Adrenal gland (tissue), 12 donors: Measurements from ENCODE around the gene ANXA4. TPM values are rescaled to one million over a fixed set of nuclear protein-coding genes. Genes with fewer than 3 reads are reported as not detected.

Experiments used
- DNase-seq, 7 donors: peaks; one replicate each; pipeline ENCODE4 v3.0.0-alpha.2; 2019 to 2020
- H3K27ac ChIP-seq, 5 donors: fragments of 200-600 bp; sonication (generic) in 4 of 5; 1 replicate in 3 of 5; 2 replicates in 2 of 5; pipeline versions ENCODE4 v1.5.1 to v1.8.0; 2016 to 2020; ENCODE audit warnings: mild to moderate bottlenecking in 1 of 5
- H3K27me3 ChIP-seq: fragments of 200-600 bp; 2 replicates; pipeline ENCODE4 v1.8.0; 2021
- H3K36me3 ChIP-seq, 2 donors: fragments of 200-600 bp; replicated peaks in 1 of 2; 1 replicate in 1 of 2; 2 replicates in 1 of 2; pipeline versions ENCODE4 v1.5.1 to v1.8.0; 2018 to 2022
- H3K4me1 ChIP-seq, 2 donors: fragments of 200-600 bp; replicated peaks in 1 of 2; 1 replicate in 1 of 2; 2 replicates in 1 of 2; pipeline versions ENCODE4 v1.5.1 to v1.8.0; 2018 to 2021
- H3K4me3 ChIP-seq, 4 donors: fragments of 200-600 bp; sonication (generic) in 3 of 4; one replicate each; pipeline ENCODE4 v1.5.1; 2016 to 2018
- H3K9me3 ChIP-seq, 3 donors: fragments of 200-600 bp; sonication (generic) in 1 of 3; replicated peaks in 1 of 3; 1 replicate in 2 of 3; 2 replicates in 1 of 3; pipeline versions ENCODE4 v1.5.1 to v1.8.0; 2016 to 2021
- POLR2A ChIP-seq, 2 donors: fragments of 450-650 bp; IDR thresholded peaks; one replicate each; pipeline ENCODE4 v1.6.1; 2017; ENCODE audit warnings: antibody characterized with exemption in 2 of 2, mild to moderate bottlenecking in 2 of 2, moderate library complexity in 1 of 2
- WGBS, 4 donors: extraction: QIAGEN DNeasy Blood & Tissue Kit in 2 of 4; methylation state at CpG; one replicate each; pipeline versions ENCODE4 v1.1.5 to v1.1.7; 2013 to 2017; 5-methylcytosine and 5-hydroxymethylcytosine counted together
- intact Hi-C, 2 donors: fragments of 100-400 bp; cut with DNase I; formaldehyde crosslinking; loops; one replicate each; pipeline versions ENCODE4 v1.14.1 to v1.15.0; 2022 to 2023
- polyA plus RNA-seq, 3 donors: library from polyadenylated mRNA; stranded (reverse); fragments of 200-250 nt in 2 of 3; fragments of 350-450 nt in 1 of 3; fragmentation: Illumina TruSeq in 1 of 3; extraction: RNeasy Lipid Tissue Mini Kit (QIAGEN cat#74804) in 1 of 3; gene quantifications; one replicate each; pipeline ENCODE4 v1.2.3, GENCODE V29; 2013 to 2014
- total RNA-seq, 9 donors: library from RNA; depleted of rRNA in 4 of 9; stranded (reverse); fragments of >200 nt in 4 of 9; fragments of 120-200 nt in 1 of 9; fragmentation: NEBNext Ultra II Directional in 1 of 9; extraction: Animal tissue kit (Norgen Biotek cat#: 25700) in 1 of 9; gene quantifications; one replicate each; pipeline versions ENCODE4 v1.1.0 to v1.2.4, GENCODE V29; 2013 to 2023
- TF ChIP-seq, protein P1 (sequence below), 6 experiments: fragments of 450-650 bp in 4 of 6; fragments of 200-600 bp in 2 of 6; sonication (generic) in 1 of 6; IDR thresholded peaks; 1 replicate in 5 of 6; 2 replicates in 1 of 6; pipeline versions ENCODE4 v1.5.1 to v1.8.0; 2016 to 2021; ENCODE audit warnings: antibody characterized with exemption in 6 of 6, mild to moderate bottlenecking in 2 of 6, moderate library complexity in 1 of 6
- donor health status: healthy with polysubstance abuse.
- donor health status: Bipolar disorder and iron deficiency.
- donor health status: DM: yes; HTN: yes; CAD: no.
- donor health status: DM: no; HTN: no; CAD: no.
- donor health status: DM: no; HTN: no; CAD: no.
- donor health status: DM: yes; HTN: yes; CAD: no.

The ANXA4 gene
- total and polyA plus RNA-seq, 12 donors: 20.6 to 57.4 (median 33.1) TPM

- Histone ChIP-seq H3K9me3 (no peaks in the 10 kb centered on the region), H3K27ac (no peak overlapping the region), H3K36me3 (no peaks in the 10 kb centered on the region), H3K4me3 (no peak overlapping the region), H3K27me3 (no peaks in the 10 kb centered on the region), H3K4me1 (peaks cover 0 to 7% of the 10 kb centered on the region in 2 donors)
- DNase-seq: peak in 2 of 7 donors; percentile 17 to 21
- TF ChIP-seq, protein P1, sequence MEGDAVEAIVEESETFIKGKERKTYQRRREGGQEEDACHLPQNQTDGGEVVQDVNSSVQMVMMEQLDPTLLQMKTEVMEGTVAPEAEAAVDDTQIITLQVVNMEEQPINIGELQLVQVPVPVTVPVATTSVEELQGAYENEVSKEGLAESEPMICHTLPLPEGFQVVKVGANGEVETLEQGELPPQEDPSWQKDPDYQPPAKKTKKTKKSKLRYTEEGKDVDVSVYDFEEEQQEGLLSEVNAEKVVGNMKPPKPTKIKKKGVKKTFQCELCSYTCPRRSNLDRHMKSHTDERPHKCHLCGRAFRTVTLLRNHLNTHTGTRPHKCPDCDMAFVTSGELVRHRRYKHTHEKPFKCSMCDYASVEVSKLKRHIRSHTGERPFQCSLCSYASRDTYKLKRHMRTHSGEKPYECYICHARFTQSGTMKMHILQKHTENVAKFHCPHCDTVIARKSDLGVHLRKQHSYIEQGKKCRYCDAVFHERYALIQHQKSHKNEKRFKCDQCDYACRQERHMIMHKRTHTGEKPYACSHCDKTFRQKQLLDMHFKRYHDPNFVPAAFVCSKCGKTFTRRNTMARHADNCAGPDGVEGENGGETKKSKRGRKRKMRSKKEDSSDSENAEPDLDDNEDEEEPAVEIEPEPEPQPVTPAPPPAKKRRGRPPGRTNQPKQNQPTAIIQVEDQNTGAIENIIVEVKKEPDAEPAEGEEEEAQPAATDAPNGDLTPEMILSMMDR (IDR thresholded peaks at IDR 0.05): no peak
- no peak for TF ChIP-seq POLR2A (IDR thresholded peaks at IDR 0.05)
- intact Hi-C loops: no loop called here
- WGBS, 4 donors: 66 to 82% (median 77%) methylated on average over 5 of the region's 5 CpGs
Observed at GRCh38 chr2:69779258-69780001, 37.5 kb downstream of the ANXA4 start.

GRCh38 chr2:69780921-69781320 lies 39.0 kb downstream of the ANXA4 start:
- intact Hi-C loops: no loop called here
- TF ChIP-seq, protein P1 (IDR thresholded peaks at IDR 0.05): no peak
- TF ChIP-seq POLR2A (IDR thresholded peaks at IDR 0.05): no peak
- peaks cover 0 to 7% of the 10 kb centered on the region in 2 donors for H3K4me1 ChIP-seq
- H3K27me3 ChIP-seq: no peaks in the 10 kb centered on the region
- no peaks in the 10 kb centered on the region for H3K36me3 ChIP-seq
- no peaks in the 10 kb centered on the region for H3K9me3 ChIP-seq
- WGBS, 4 donors: 77 to 92% (median 83%) methylated on average over 5 of the region's 5 CpGs
- no peak overlapping the region for H3K27ac ChIP-seq
- no peak overlapping the region for H3K4me3 ChIP-seq
- no peak for DNase-seq

- intact Hi-C loops: no loop called here
- no peak for TF ChIP-seq POLR2A (IDR thresholded peaks at IDR 0.05)
- TF ChIP-seq, protein P1 (IDR thresholded peaks at IDR 0.05): no peak
Observed at GRCh38 chr2:69781321-69782248, 39.7 kb downstream of the ANXA4 start.

GRCh38 chr2:69784228-69784627 lies 42.3 kb downstream of the ANXA4 start:
- 93 to 97% (median 95%) methylated on average over 5 of the region's 5 CpGs for WGBS, 4 donors
- TF ChIP-seq, protein P1 (IDR thresholded peaks at IDR 0.05): no peak
- no peak for TF ChIP-seq POLR2A (IDR thresholded peaks at IDR 0.05)
- Histone ChIP-seq H3K27ac (no peak overlapping the region), H3K4me1 (peaks cover 0 to 7% of the 10 kb centered on the region in 2 donors), H3K4me3 (no peak overlapping the region), H3K36me3 (no peaks in the 10 kb centered on the region), H3K9me3 (no peaks in the 10 kb centered on the region), H3K27me3 (no peaks in the 10 kb centered on the region)
- DNase-seq: no peak
- intact Hi-C loops: no loop called here

More at GRCh38 chr2:69781321-69782248, 39.7 kb downstream of the ANXA4 start:
- DNase-seq: no peak
- no peak overlapping the region for H3K27ac ChIP-seq
- WGBS, 4 donors: 74 to 81% (median 76%) methylated on average over 5 of the region's 5 CpGs
- no peak overlapping the region for H3K4me3 ChIP-seq
- no peaks in the 10 kb centered on the region for H3K27me3 ChIP-seq
- H3K36me3 ChIP-seq: no peaks in the 10 kb centered on the region
- H3K9me3 ChIP-seq: no peaks in the 10 kb centered on the region
- peaks cover 0 to 7% of the 10 kb centered on the region in 2 donors for H3K4me1 ChIP-seq
